Activated T-cell treated with anti-CD3 and anti-CD28 coated beads, Interleukin-2, amount 50 U/mL, for 24 hours (primary cell): Measurements from ENCODE around the gene TBCEL.
"Not testable (repeated sequence)": the region's sequence is repeated elsewhere in the genome, so short reads cannot be mapped to it uniquely, and the experiment has no call there.

Source experiments
- DNase-seq: peaks from one replicate; pipeline ENCODE4 v3.0.0-alpha.2; 2020
- H3K27ac Mint-ChIP-seq: 2 replicates; pipeline ENCODE4 v1.8.0; 2020; ENCODE audit warnings: mild to moderate bottlenecking, mixed read lengths
- H3K27me3 Mint-ChIP-seq: 2 replicates; pipeline ENCODE4 v1.8.0; 2020; ENCODE audit warnings: mixed read lengths
- H3K36me3 Mint-ChIP-seq: 2 replicates; pipeline ENCODE4 v1.8.0; 2020; ENCODE audit warnings: low read depth, mixed read lengths
- H3K4me1 Mint-ChIP-seq: 2 replicates; pipeline ENCODE4 v1.8.0; 2020; ENCODE audit warnings: low read depth, mixed read lengths
- H3K4me3 Mint-ChIP-seq: 2 replicates; pipeline ENCODE4 v1.8.0; 2020; ENCODE audit warnings: mild to moderate bottlenecking, moderate library complexity, mixed read lengths
- H3K9me3 Mint-ChIP-seq: 2 replicates; pipeline ENCODE4 v1.8.0; 2020; ENCODE audit warnings: mixed read lengths

Gene TBCEL

GRCh38 chr11:121004206-121004840 lies 19.6 kb upstream of the TBCEL start:
- Mint-ChIP-seq H3K27ac (no peak overlapping the region), H3K4me1 (no peaks in the 10 kb centered on the region), H3K27me3 (peaks cover 56% of the 10 kb centered on the region), H3K4me3 (no peak overlapping the region), H3K36me3 (no peaks in the 10 kb centered on the region), H3K9me3 (no peaks in the 10 kb centered on the region)
- no peak for DNase-seq

- Mint-ChIP-seq H3K4me3 (no peak overlapping the region), H3K36me3 (no peaks in the 10 kb centered on the region), H3K27ac (no peak overlapping the region), H3K9me3 (no peaks in the 10 kb centered on the region), H3K27me3 (peaks cover 55% of the 10 kb centered on the region), H3K4me1 (no peaks in the 10 kb centered on the region)
- DNase-seq = no peak
Measured at GRCh38 chr11:121006922-121007321, 17.0 kb upstream of the TBCEL start.

DNA sequence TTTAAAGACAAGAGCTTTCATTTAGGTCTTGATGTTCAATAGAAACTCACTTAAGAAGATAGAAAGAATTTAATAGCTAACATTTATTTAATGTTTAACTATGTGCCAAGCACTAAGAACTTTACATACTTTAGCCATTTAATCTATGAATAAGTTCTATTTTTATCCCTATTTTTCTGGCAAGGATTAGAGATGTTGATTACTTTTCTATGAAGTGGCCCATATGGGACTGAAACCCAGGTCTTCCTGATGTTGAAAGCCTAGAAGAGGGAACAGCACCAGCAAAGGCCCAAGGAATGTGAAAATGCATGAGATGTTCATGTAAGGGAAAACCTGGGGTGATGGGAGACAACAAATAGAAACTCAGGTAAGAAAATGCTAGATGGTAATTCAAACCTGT lies 15.4 kb upstream of the TBCEL start:
- no peak overlapping the region for H3K4me3 Mint-ChIP-seq

DNA sequence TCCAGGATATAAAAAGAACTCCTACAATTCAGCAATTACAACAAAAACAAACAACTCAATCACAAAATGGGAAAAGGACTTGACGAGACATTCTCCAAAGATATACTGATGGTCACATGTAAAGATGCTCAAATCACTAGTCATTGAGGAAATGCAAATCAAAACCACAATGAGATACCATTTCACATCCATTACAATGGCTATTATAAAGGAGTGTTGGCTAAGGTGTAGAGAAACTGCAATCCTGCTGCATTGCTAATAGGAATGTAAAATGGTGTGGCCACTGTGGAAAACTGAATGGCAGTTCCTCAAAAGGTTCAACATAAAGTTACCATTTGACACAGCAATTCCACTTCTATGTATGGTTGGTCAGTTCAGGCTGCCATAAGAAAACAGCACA lies 11.8 kb upstream of the TBCEL start:
- Mint-ChIP-seq H3K27ac (no peak overlapping the region), H3K36me3 (no peaks in the 10 kb centered on the region), H3K4me1 (no peaks in the 10 kb centered on the region), H3K9me3 (no peaks in the 10 kb centered on the region), H3K4me3 (no peak overlapping the region), H3K27me3 (peaks cover 26% of the 10 kb centered on the region)
- no peak for DNase-seq

More for the DNA sequence above, 15.4 kb upstream of the TBCEL start:
- Mint-ChIP-seq H3K9me3 (no peaks in the 10 kb centered on the region), H3K4me1 (no peaks in the 10 kb centered on the region), H3K36me3 (no peaks in the 10 kb centered on the region), H3K27me3 (peaks cover 48% of the 10 kb centered on the region), H3K27ac (no peak overlapping the region)
- DNase-seq = no peak

DNA sequence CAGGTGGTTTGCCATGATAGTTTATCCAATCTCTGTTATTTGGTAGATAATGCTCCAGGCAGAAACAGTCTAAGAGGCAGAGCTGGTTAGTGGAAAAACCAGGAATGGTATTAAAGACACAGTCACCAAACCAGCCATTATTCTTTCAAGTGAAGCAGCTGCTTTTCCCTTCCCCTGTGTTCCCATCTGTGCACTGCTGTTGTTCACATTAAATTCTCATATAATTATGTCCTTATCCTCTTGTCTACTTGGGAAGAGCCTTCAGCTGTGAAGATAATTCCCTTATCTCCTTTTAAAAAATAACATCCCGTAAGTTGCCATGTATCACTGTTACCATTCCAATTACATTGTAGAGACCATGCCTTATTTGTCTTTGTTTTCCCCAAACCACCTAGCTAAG lies 5.2 kb upstream of the TBCEL start:
- DNase-seq = no peak
- Mint-ChIP-seq H3K36me3 (peaks cover under 1% of the 10 kb centered on the region), H3K9me3 (no peaks in the 10 kb centered on the region), H3K27me3 (peaks cover 10% of the 10 kb centered on the region), H3K27ac (no peak overlapping the region), H3K4me3 (no peak overlapping the region), H3K4me1 (peaks cover 4% of the 10 kb centered on the region)

- not testable (repeated sequence) for H3K4me3 Mint-ChIP-seq, H3K27ac Mint-ChIP-seq, H3K36me3 Mint-ChIP-seq, DNase-seq, H3K9me3 Mint-ChIP-seq, H3K27me3 Mint-ChIP-seq
- H3K4me1 Mint-ChIP-seq = peaks cover 20% of the 10 kb centered on the region
Measured at GRCh38 chr11:121021718-121022117, 2.2 kb upstream of the TBCEL start.

DNA sequence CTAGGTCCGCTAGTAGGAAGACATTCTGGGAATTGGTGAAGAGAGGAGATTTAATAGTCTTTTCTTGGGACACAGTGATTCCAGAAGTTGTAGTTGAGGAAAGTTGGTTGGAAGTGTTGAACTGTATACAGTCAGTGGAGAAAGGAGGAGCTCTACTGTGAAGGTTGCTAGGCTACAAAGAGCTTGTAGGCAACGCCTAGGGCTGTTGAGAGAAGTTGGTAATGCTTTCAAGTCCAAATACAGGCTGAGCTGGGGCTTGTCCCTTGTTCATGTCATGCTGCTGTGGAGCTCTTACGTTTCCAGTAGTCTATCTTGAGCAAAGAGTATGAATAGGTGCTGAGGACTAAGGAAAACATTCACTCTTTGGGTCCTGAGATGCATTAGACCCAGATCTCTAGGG lies 1.1 kb downstream of the TBCEL start:
- Mint-ChIP-seq H3K4me3 (peak overlapping the region; percentile 83), H3K36me3 (peaks cover 5% of the 10 kb centered on the region)

GRCh38 chr11:121029153-121029552 lies 5.3 kb downstream of the TBCEL start:
- Mint-ChIP-seq H3K36me3 (peaks cover 3% of the 10 kb centered on the region), H3K27me3 (no peaks in the 10 kb centered on the region), H3K4me1 (peaks cover 30% of the 10 kb centered on the region), H3K9me3 (no peaks in the 10 kb centered on the region), H3K27ac (no peak overlapping the region), H3K4me3 (no peak overlapping the region)
- no peak for DNase-seq

More for the DNA sequence above, 1.1 kb downstream of the TBCEL start:
- peaks cover 3% of the 10 kb centered on the region for H3K27me3 Mint-ChIP-seq
- peak overlapping the region; percentile 77 for H3K27ac Mint-ChIP-seq
- peaks cover 31% of the 10 kb centered on the region for H3K4me1 Mint-ChIP-seq
- no peaks in the 10 kb centered on the region for H3K9me3 Mint-ChIP-seq
- no peak for DNase-seq

DNA sequence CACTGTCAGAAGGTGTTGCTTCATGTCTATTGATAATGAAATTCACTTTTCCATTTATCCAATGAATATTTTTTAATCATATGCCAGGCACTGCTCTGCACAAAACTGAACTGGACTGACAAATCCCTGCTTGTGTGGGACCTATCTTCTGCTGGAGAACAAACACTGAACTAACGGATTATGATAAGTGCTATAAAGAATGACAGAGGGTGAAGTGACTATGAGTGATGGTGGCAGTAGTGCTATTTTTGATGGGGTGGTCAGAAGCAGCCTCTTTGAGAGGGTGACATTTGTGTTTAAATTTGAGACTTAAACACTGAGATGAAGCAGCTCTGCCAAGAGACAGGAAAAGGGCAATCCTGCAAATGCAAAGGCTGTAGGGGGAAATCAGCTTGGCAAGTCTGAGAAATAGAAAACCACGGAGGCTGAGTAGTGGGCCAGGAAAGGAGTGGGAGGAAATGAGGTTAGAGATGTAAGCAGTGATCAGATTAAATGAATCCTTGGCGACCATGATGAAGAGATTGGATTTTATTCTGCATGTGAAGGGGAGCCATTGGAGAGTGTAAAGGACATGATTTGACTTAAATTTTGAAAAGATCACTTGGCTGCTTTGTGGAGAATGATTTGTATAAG lies 6.0 kb downstream of the TBCEL start:
- no peaks in the 10 kb centered on the region for H3K9me3 Mint-ChIP-seq
- H3K27me3 Mint-ChIP-seq = no peaks in the 10 kb centered on the region
- H3K4me3 Mint-ChIP-seq = no peak overlapping the region
- no peak overlapping the region for H3K27ac Mint-ChIP-seq
- H3K36me3 Mint-ChIP-seq = no peaks in the 10 kb centered on the region
- DNase-seq = no peak
- peaks cover 27% of the 10 kb centered on the region for H3K4me1 Mint-ChIP-seq

GRCh38 chr11:121031167-121031566 lies 7.3 kb downstream of the TBCEL start:
- Mint-ChIP-seq H3K36me3 (no peaks in the 10 kb centered on the region), H3K4me3 (no peak overlapping the region), H3K4me1 (peaks cover 30% of the 10 kb centered on the region), H3K27me3 (no peaks in the 10 kb centered on the region), H3K9me3 (no peaks in the 10 kb centered on the region), H3K27ac (no peak overlapping the region)
- no peak for DNase-seq

DNA sequence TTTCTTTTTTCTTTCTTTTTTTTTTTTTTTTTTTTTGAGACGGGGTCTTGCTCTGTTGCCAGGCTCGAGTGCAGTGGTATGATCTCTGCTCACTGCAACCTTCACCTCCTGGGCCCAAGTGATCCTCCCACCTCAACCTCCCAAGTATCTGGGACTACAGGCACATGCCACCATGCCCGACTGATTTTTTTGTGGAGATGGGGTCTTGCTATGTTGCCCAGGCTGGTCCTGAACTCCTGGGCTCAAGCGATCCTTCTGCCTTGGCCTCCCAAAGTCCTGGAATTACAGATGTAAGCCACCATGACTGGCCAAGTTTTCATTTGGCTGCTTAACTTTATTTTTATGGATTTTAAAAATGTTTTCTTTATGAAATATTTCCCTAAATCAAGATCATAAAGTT lies 7.7 kb downstream of the TBCEL start:
- not testable (repeated sequence) for DNase-seq, H3K9me3 Mint-ChIP-seq, H3K27me3 Mint-ChIP-seq, H3K36me3 Mint-ChIP-seq, H3K4me3 Mint-ChIP-seq, H3K27ac Mint-ChIP-seq
- peaks cover 33% of the 10 kb centered on the region for H3K4me1 Mint-ChIP-seq

DNA sequence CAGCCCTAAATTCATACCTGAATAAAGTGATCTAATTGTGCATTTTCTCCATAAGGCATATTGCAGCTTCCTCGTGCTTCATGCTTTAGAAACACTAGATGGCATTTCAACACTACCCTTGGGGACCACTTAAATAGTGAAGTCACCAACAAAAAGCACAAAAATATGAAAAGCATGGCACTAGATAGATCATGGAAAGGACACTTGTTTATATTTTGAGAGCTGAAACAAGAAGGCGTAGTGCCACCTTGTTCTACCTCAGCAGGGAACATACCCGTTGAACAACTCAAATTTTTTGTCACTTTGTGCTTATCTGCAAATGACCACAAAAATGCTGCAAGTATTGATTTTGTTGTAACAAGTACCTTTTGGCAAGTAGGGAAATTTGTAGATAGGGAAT lies 8.6 kb downstream of the TBCEL start:
- peaks cover 27% of the 10 kb centered on the region for H3K4me1 Mint-ChIP-seq
- H3K36me3 Mint-ChIP-seq = no peaks in the 10 kb centered on the region
- DNase-seq = no peak
- H3K9me3 Mint-ChIP-seq = no peaks in the 10 kb centered on the region
- no peak overlapping the region for H3K27ac Mint-ChIP-seq
- H3K27me3 Mint-ChIP-seq = no peaks in the 10 kb centered on the region
- no peak overlapping the region for H3K4me3 Mint-ChIP-seq

DNA sequence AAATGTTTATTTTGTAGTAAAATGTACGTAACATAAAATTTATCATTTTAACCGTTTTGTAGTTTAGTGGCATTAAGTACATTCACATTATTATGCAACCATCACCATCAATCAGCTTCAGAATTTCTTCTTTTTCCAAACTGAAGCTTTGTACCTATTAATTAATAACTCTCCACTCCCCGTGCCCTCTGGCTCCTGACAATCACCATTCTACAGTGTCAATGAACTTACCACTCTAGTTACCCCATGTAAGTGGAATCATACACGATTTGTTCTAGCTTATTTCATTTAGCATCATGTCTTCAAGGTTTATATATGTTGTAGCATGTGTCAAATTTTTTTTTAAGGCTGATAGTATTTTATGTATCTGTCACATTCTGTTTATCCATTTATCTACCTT lies 9.7 kb downstream of the TBCEL start:
- no peaks in the 10 kb centered on the region for H3K36me3 Mint-ChIP-seq
- H3K27ac Mint-ChIP-seq = no peak overlapping the region
- no peak for DNase-seq
- H3K9me3 Mint-ChIP-seq = no peaks in the 10 kb centered on the region
- no peak overlapping the region for H3K4me3 Mint-ChIP-seq
- H3K4me1 Mint-ChIP-seq = peaks cover 27% of the 10 kb centered on the region
- H3K27me3 Mint-ChIP-seq = no peaks in the 10 kb centered on the region

DNA sequence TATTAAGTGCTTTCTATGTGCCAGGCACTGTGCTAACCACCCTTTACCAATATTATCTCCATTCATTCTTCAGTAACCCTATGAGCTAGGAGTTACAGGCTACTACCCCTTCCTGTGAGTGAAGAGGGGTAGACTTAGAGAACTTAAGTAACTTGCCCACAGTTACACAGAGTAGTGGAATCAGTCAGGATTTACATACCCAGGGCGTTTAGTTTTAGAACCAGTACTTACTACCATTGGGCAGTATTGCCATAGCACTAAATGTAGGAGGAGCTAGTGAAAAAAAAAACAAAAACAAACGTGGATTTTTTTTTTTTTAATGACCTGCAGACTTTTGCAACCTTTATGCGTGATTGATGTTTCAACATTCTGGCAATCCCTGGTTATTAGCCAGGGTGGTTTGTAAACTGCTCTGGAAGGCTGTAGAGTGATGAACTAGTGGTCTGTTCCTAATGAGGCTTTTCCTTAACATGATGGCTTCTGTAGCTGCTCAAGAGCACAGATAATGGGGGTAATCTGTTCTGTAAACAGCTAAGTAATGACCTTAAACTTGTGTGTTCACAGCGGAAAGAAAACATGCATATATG lies 11.4 kb downstream of the TBCEL start:
- no peaks in the 10 kb centered on the region for H3K36me3 Mint-ChIP-seq
- no peak overlapping the region for H3K4me3 Mint-ChIP-seq
- no peak for DNase-seq
- H3K27me3 Mint-ChIP-seq = no peaks in the 10 kb centered on the region
- H3K4me1 Mint-ChIP-seq = peaks cover 22% of the 10 kb centered on the region
- no peaks in the 10 kb centered on the region for H3K9me3 Mint-ChIP-seq
- no peak overlapping the region for H3K27ac Mint-ChIP-seq

DNA sequence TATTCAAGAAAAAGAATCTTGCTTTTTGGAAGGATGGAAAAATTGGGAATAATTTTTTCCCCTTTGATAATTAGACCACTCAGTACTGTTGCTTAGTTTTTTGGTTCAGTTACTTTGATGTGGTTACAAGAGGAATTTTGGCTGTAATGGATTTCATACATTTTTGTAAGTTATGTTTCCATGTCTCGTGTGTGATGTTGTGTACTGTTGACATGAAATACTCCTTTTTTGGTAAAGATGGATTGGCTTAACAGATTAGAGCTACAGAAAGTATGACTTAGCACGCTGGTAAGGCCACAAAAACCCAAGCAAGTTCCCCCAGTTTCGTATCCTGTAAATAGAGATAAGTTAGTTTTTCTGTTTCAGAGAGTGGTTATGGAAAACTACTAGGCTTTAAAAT lies 11.9 kb downstream of the TBCEL start:
- Mint-ChIP-seq H3K9me3 (no peaks in the 10 kb centered on the region), H3K27ac (peak overlapping the region; percentile 31), H3K36me3 (no peaks in the 10 kb centered on the region), H3K27me3 (no peaks in the 10 kb centered on the region), H3K4me1 (peaks cover 20% of the 10 kb centered on the region), H3K4me3 (no peak overlapping the region)
- no peak for DNase-seq
